KMS-11 (cell line): ENCODE data around the gene RAB4B.
"Not testable (repeated sequence)": the region's sequence is repeated elsewhere in the genome, so short reads cannot be mapped to it uniquely, and the experiment has no call there.

ENCODE experiments used
- H2AFZ ChIP-seq: fragments of 200-600 bp; sonication (generic); 2 replicates; pipeline ENCODE4 v1.6.1; 2016; ENCODE audit warnings: antibody characterized with exemption, mixed run types, low read depth
- H3K27ac ChIP-seq: fragments of 200-600 bp; sonication (generic); 2 replicates; pipeline ENCODE4 v1.6.1; 2016; ENCODE audit warnings: mild to moderate bottlenecking, mixed run types
- H3K27me3 ChIP-seq: fragments of 200-600 bp; sonication (generic); 2 replicates; pipeline ENCODE4 v1.6.1; 2017; ENCODE audit warnings: mild to moderate bottlenecking, low read depth, mixed run types, moderate library complexity; ENCODE audit not compliant: insufficient read depth
- H3K36me3 ChIP-seq: fragments of 200-600 bp; sonication (generic); 2 replicates; pipeline ENCODE4 v1.6.1; 2017; ENCODE audit warnings: mild to moderate bottlenecking, mixed run types; ENCODE audit not compliant: insufficient read depth
- H3K4me1 ChIP-seq: fragments of 200-600 bp; sonication (generic); 2 replicates; pipeline ENCODE4 v1.6.1; 2016; ENCODE audit warnings: mild to moderate bottlenecking, low read depth, mixed run types; ENCODE audit not compliant: poor library complexity, severe bottlenecking
- H3K4me2 ChIP-seq: fragments of 200-600 bp; sonication (generic); 2 replicates; pipeline ENCODE4 v1.7.0; 2016; ENCODE audit warnings: mild to moderate bottlenecking, mixed run types
- H3K4me3 ChIP-seq: fragments of 200-600 bp; sonication (generic); IDR thresholded peaks from 2 replicates; pipeline ENCODE4 v1.6.1; 2017; ENCODE audit warnings: low read depth, low read length, mixed read lengths; ENCODE audit not compliant: insufficient read depth
- H3K79me2 ChIP-seq: fragments of 200-600 bp; sonication (generic); 2 replicates; pipeline ENCODE4 v1.6.1; 2016; ENCODE audit warnings: low read depth, mixed run types; ENCODE audit not compliant: insufficient read depth
- H3K9ac ChIP-seq: fragments of 200-600 bp; sonication (generic); 2 replicates; pipeline ENCODE4 v1.6.1; 2016; ENCODE audit warnings: mild to moderate bottlenecking, mixed run types
- H4K20me1 ChIP-seq: fragments of 200-600 bp; sonication (generic); 2 replicates; pipeline ENCODE4 v1.6.1; 2016; ENCODE audit warnings: mild to moderate bottlenecking, mixed run types; ENCODE audit not compliant: insufficient read depth
- CTCF ChIP-seq: fragments of 200-600 bp; sonication (generic); conservative IDR thresholded peaks from 2 replicates; pipeline ENCODE4 v1.6.1; 2017; ENCODE audit warnings: low read depth, mild to moderate bottlenecking, antibody characterized with exemption, low read length, moderate library complexity, mixed read lengths

RAB4B gene

DNA sequence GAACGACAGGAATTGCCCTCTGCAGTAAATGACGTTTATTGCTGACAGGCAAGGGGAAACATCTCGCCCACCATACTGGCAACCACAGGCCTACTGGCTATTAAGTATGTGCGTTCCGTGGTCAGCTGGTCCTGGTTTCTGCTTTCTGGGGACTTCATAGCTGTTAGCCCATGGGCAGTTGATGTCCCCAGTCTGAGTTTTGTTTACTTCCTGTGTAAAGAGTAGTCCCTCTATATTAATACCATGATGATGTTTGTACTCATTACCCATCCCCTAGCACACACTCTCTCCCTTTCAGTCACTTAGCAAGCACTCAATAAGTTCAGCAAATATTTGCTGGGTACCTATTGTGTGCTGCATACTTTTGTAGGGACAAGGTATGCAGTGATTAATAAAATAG is 9.2 kb upstream of the RAB4B start:
- Histone ChIP-seq H4K20me1 (no peaks in the 10 kb centered on the region), H3K36me3 (peaks cover 19% of the 10 kb centered on the region; the same call in 1 of the 2 replicates), H3K79me2 (no peaks in the 10 kb centered on the region), H3K27me3 (peaks cover 5% of the 10 kb centered on the region; the same call in 1 of the 2 replicates), H3K27ac (0 out of 2 replicates have a peak overlapping the region, but pooled peaks have one; percentile 26), H3K9ac (no peak overlapping the region), H3K4me1 (peaks cover 10% of the 10 kb centered on the region), H3K4me3 (no peak overlapping the region), H2AFZ (no peak overlapping the region), H3K4me2 (0 out of 2 replicates have a peak overlapping the region, but pooled peaks have one; percentile 6)
- no peak for TF ChIP-seq CTCF

DNA sequence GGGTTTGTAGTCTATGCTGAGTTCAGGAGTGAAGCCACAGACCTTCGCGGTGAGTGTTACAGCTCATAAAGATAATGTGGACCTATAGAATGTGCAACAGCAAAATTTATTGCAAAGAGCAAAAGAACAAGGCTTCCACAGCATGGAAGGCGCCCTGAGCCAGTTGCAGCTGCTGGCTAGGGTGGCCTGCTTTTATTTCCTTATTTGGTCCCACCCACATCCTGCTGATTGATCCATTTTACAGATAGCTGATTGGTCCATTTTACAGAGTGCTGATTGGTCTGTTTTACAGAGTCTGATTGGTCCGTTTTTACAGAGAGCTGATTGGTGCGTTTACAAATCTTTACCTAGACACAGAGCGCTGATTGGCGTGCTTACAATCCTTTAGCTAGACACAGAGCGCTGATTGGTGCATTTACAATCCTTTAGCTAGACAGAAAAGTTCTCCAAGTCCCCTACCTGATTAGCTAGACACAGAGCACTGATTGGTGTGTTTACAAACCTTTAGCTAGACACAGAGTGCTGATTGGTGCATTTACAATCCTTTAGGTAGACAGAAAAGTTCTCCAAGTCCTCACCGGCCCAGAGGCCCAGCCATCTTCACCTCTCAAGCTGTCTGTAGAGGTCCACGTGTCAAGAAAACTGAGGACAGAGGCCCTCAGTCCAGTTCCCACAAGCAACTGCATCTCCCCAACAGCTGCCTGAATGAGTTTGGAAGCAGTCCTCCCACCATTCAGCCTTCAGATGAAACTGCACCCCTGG is 6.8 kb upstream of the RAB4B start:
- Histone ChIP-seq H3K4me1 (peaks cover 13% of the 10 kb centered on the region), H3K27me3 (peaks cover 20% of the 10 kb centered on the region)
- H3K79me2 ChIP-seq, H3K9ac ChIP-seq, H3K36me3 ChIP-seq, H3K4me3 ChIP-seq, H2AFZ ChIP-seq, H4K20me1 ChIP-seq, H3K27ac ChIP-seq, H3K4me2 ChIP-seq: not testable (repeated sequence)

DNA sequence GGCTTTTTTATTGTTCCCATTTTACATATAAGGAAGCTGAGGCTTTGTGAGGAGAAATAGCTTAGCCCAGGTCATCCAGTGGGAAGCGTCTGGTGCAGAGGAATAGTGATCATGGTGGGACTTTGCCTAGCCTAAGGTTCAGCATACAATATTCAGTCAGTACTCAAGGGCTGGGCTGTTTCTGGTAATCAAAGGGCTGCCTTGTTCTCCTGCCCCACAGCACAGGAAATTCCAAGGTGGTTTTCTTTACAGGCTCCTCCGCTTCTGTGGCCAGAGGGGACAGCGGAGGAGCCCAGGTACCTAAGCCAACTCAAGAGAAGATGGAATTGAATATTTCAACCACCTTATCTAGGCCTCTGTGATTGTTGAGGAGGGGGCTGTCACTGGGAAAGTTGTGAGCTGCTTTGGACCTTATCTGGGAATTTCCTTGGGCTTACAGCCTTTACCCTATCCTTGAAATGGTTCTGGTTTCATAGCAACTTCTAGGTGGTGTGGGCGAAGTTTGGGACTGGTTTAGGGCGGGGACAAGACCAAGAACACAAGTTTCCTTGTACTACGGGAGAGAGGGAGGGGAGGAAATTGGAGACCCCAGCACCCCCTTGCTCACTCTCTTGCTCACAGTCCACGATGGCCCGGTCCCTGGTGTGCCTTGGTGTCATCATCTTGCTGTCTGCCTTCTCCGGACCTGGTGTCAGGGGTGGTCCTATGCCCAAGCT is 3.0 kb upstream of the RAB4B start, which contains the start of gene MIA:
TSS of gene MIA (plus strand) at position 606 of the 716 bp plus-strand sequence. CDS start at position 628, 22 bp downstream.
- Histone ChIP-seq H3K79me2 (no peaks in the 10 kb centered on the region), H3K36me3 (no peaks in the 10 kb centered on the region), H3K27me3 (peaks cover 25% of the 10 kb centered on the region), H3K4me1 (peaks cover 12% of the 10 kb centered on the region), H4K20me1 (no peaks in the 10 kb centered on the region), H3K9ac (no peak within 1 kb of the TSS), H3K27ac (no peak within 1 kb of the TSS), H3K4me3 (no peak within 1 kb of the TSS), H3K4me2 (no peak within 1 kb of the TSS), H2AFZ (no peak within 1 kb of the TSS)
- no peak for TF ChIP-seq CTCF

- Histone ChIP-seq H3K79me2 (no peaks in the 10 kb centered on the region), H2AFZ (no peak overlapping the region), H3K27ac (no peak overlapping the region), H3K4me2 (no peak overlapping the region), H3K27me3 (peaks cover 25% of the 10 kb centered on the region), H4K20me1 (no peaks in the 10 kb centered on the region), H3K4me3 (no peak overlapping the region), H3K9ac (no peak overlapping the region), H3K36me3 (no peaks in the 10 kb centered on the region), H3K4me1 (peaks cover 12% of the 10 kb centered on the region)
- TF ChIP-seq CTCF: no peak
Measured at GRCh38 chr19:40775632-40776022, 2.4 kb upstream of the RAB4B start.
